GM21576 (cell line): ENCODE results near the gene CDKN2A.

Source experiments
- ATAC-seq: cut with Tn5 transposase; IDR thresholded peaks from one replicate; pipeline ENCODE4 v1.9.1; 2021; ENCODE audit warnings: mild to moderate bottlenecking, moderate library complexity; ENCODE audit not compliant: unreplicated experiment

CDKN2A gene

GRCh38 chr9:21945606-21946005, 48.6 kb downstream of the CDKN2A start:
- no peak for ATAC-seq

GRCh38 chr9:21943464-21943863, 50.7 kb downstream of the CDKN2A start:
- no peak for ATAC-seq

GRCh38 chr9:21941337-21941995, 52.7 kb downstream of the CDKN2A start:
- ATAC-seq = no peak

GRCh38 chr9:21936161-21936560, 58.0 kb downstream of the CDKN2A start:
- ATAC-seq = no peak

GRCh38 chr9:21935631-21936030, 58.6 kb downstream of the CDKN2A start:
- ATAC-seq = no peak

GRCh38 chr9:21933865-21934264, 60.3 kb downstream of the CDKN2A start:
- no peak for ATAC-seq

GRCh38 chr9:21933281-21933680, 60.9 kb downstream of the CDKN2A start:
- ATAC-seq = no peak

GRCh38 chr9:21931428-21931827, 62.8 kb downstream of the CDKN2A start:
- ATAC-seq = no peak

- ATAC-seq = no peak
These were observed 66.4 kb downstream of the CDKN2A start for GRCh38 chr9:21927752-21928151.

GRCh38 chr9:21923694-21924093, 70.5 kb downstream of the CDKN2A start:
- no peak for ATAC-seq

- ATAC-seq = peak; percentile 88
These were observed 74.5 kb downstream of the CDKN2A start for GRCh38 chr9:21919377-21920362.
